DMS153 treated with DMSO at 0.1 percent for 48 hours (cell line): ENCODE measurements around the gene TMC8.

Experiments used
- DNase-seq: peaks from one replicate; lab custom pipeline; 2025; ENCODE audit not compliant: unreplicated experiment; lab: John Stamatoyannopoulos, UW

TMC8 gene

GRCh38 chr17:78124081-78124835 is 6.3 kb upstream of the TMC8 start:
- no peak for DNase-seq

DNA sequence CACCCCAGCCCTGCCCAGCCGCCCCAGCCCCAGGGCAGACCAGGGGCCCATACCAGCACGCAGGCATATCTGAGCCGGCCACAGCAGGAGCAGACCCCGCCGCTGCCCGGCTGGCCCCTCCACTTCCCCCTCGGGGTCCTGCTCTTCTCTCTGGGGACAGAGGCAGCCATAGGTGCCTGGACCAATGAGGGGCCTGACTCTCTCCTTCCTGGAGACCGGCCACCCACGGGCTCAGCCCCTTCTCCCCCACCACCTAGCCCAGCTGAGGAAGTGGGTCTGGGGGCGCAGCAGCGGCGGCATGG is 5.8 kb upstream of the TMC8 start:
- no peak for DNase-seq

DNA sequence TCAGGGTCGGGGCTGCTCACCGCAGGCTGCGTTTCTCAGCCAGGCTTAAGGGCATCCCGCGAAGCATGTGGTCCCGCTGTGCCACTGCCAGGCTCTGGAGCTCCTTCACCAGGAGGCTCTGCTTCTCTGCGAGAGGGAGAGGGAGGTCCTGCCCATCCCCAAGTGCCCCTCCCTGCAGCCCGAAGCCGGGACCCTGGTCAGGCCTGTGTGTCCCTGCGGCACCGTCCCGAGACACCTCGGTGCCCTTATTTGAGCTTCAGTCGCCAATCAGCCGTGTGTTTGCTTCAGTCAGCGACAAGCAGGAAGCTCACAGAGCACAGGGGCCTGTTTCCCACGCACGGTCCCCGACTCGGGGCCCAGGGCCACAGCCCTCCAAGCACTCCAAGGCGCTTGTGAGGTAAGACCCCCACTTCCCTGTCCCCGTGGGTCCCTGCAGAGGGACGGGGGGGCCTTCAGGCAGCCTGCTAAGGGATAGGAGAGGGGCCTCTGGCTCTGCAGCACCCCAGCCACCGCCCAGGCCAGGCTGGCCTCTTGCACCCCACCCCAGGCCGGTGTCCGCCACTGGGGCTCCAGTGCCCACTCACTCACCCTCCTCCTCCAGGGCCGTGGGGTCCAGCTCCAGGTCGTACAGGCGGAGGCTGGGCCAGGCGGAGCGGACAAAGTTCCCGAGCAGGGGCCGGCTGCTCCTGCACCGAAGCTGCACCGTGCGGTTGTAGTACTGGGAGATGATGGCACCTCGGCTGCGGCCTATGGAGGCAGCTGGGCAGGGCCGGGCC is 5.2 kb upstream of the TMC8 start:
- no peak for DNase-seq

DNA sequence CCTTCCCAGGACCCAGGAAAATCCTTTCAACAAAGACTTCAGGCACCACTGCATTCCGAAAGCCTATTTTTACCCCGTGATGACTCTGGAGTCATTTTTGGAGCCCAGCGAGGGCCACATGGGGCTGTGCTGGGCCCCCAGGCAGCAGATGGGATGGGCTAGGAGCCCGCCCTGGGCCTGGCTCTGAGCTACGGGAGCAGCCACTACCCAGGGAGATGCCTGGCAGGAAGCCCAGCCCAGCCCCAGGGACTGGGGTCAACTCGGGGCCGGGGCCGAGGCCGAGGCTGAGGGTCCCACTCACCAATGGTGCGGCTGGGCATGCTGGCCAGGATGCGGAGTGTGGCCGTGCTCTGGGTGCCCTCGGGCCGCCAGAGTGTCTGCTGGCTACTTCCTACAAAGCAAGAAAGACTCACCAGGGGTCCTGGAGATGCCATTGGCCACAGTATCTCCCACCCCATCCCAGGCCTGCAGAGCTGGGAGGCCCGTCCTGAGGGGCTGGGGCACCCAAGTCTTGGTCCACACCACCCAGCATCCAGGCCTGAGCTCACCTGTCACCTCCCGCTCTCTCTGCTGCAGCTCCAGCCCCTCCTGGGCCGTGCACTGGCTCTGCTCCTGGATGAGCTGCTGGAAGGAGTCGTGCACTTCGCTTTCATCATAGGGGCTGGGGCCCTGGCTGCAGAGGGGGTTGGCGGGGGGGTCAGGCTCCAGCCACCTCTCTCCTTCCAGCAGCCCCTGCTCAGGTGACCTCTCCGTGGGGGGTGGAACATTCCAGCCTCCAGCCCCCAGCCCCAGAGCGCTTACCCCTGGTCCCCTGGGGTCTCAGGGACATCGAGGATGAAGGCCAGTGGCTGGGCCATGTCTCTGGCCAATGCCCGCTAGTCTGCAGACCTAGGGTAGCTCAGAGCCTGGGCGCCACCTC is 4.3 kb upstream of the TMC8 start:
- DNase-seq = no peak

- no peak for DNase-seq
Measured at GRCh38 chr17:78126895-78127238, 3.7 kb upstream of the TMC8 start.

GRCh38 chr17:78127239-78127887 is 3.2 kb upstream of the TMC8 start:
- DNase-seq = no peak

GRCh38 chr17:78127888-78128550 is 2.6 kb upstream of the TMC8 start:
- no peak for DNase-seq

DNA sequence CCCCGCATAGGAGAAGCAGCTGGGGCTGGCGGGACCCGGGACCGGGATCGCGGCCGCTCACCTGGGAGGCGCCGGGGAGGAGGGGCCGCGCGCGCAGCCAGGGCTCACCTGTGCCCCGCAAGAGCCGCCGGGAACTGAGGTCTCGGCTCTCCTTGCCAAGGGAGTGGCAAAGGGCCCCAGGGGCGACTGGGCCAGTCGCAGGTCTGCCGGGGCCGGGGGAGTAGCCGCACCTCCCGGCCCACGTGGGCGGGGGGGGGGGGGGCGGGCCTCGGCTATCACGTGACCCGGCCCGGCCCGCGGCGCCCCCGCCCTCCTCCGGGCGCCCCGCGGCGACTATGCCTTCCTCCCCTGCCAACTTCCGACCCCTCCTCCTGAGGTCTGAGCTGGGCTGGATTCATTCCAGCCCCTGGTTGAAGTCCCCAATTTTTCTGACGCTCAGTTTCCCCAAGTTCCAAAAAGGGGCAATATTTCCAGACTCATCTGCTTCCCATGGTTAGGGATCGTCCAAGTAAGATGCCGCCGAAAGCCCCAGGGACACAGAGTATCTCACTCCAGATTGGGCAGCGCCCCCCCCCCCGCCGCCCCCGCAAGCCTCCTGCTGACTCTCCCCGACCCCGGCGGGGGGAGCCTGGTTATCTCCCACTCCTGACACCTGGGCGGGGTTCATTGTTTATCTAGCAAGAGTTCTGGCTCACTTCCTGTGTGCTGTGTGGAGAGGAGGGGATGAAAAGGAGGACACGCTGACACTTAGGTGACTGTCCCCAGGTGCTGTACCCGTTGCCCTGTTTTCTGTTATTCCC is 1.8 kb upstream of the TMC8 start, which contains the start of gene TMC6:
Gene TMC6, minus strand, starts transcription at position 205 of the 800 bp plus-strand sequence. CDS start 1,923 bp downstream, outside the sequence.
- peak; percentile 58 for DNase-seq

- DNase-seq = no peak
Measured at GRCh38 chr17:78129351-78130089, 1.1 kb upstream of the TMC8 start.

- DNase-seq = no peak
Measured at GRCh38 chr17:78130090-78130436, 508 bp upstream of the TMC8 start.

DNA sequence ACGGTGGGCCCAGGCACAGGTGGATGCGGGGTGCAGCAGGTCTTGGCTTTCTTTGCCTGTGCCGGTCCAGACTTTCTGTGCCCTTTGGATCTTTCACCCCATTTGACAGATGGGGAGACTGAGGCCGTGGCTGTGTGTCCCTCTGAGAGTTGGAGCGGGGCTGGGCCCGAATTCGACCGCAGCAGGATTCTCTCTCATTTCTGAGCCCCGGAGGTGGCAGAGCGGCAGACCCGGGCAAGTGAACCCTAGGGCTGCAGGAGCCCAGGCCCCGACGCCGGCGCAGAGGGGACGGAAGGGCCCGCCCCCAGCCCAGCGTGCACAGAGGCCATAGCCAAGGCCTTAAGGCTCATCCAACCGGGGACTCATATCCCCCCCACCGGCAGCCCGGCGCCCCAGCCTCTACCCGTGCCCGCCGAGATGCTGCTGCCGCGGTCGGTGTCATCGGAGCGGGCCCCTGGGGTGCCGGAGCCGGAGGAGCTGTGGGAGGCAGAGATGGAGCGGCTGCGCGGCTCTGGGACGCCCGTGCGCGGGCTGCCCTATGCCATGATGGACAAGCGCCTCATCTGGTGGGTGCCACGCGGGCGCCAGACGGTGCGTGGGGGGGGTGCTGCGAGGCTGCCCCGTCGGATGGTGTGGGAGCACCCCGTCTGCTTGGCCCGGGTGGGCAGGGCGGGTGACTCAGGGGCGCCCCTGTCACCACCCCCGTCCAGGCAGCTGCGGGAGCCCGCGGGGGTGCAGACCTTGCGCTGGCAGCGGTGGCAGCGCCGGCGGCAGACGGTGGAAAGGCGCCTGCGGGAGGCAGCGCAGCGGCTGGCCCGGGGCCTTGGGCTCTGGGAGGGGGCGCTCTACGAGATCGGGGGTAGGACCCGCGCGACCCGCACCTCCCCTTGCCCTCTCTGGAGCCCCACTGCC is 857 bp downstream of the TMC8 start:
- no peak for DNase-seq

GRCh38 chr17:78132084-78132676 is 1.6 kb downstream of the TMC8 start:
- DNase-seq = no peak

DNA sequence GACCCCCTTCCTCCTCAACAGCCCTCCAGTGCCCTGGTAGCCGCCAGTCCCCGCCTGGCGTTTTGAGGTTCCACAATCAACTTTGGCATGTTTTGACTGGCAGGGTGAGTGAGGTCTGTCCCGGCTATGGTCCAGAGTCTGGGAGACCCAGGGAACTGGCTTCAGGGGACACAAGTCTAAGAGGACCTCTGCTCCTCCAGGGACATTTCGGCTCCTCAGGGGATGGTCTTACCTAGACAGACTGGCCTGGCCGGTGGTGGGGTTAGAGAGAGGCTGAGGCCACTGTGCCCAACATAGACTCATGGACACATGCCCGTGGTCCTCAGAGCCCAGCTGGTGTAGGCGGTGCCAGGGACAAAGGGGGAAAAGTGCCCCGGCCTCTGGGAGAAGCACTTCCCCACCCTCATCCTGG is 2.2 kb downstream of the TMC8 start:
- no peak for DNase-seq

GRCh38 chr17:78133179-78133951 is 2.8 kb downstream of the TMC8 start:
- no peak for DNase-seq

DNA sequence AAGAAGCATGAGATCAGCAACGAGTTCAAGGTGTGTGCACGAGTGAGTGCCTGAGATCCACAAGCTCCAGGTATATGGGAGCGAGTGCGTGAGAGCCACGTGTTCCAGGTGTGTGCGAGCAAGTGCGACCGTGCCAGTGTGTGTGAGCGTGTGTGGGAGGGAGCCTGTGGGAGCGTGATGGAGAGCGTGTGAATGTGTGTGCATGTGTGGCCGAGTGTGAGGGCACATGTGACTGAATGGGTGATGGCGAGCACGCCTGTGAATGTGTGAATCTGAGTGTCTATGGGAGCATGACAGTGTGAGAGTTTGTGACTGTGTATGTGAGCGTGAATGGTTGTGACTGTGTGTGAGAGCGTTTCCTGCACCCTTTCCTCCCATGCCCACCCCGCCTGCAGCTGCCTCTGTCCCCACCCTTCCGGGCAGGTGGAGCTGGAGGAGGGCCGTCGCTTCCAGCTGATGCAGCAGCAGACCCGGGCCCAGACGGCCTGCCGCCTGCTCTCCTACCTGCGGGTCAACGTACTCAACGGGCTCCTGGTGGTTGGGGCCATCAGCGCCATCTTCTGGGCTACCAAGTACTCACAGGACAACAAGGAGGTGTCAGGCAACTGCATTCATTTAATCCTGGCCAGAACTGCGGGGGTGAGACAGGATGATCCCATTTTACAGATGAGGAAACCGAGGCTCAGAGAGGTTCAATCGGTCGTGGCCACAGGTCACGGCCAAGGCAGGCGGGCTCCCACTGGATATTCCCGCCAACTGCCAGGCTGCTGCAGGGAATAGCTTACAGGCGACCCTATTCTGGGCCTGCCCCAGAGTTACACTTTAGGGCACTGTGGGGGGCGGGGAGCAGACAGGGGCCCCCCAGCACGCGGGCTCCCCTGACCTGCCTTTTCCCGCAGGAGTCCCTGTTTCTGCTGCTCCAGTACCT is 3.7 kb downstream of the TMC8 start:
- peak; percentile 52 for DNase-seq

DNA sequence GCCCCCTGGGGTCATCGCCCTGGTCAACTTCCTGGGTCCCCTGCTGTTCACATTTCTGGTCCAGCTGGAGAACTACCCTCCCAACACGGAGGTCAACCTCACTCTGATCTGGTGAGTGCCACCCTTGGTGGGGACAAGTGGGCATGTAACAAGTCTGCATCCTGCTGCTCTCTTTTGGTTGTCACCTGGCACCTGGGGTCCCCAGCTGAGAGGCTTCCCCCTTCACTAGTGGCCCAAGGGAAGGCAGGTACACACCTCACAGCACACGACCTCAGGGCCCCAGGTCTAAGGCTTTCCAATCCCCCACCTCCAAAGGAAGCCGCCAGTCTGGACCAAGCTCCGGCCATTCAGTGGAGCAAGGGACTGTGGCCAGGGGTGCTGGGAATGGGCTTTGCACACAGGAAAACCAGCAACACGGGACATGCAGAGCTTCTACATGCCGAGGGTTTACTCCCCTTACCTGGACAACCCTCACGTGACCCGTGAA is 4.4 kb downstream of the TMC8 start:
- DNase-seq = no peak
